BLaER1 treated with 17β-estradiol and CSF1 and Interleukin-3, amounts not matched to agents 10 nM and 100 nM (cell line): ENCODE results near the gene SIRT2.

Experiments
- H3K27ac ChIP-seq, 11 experiments: shearing (Covaris generic); formaldehyde crosslinking; 2 replicates each; pipeline ENCODE4 v1.8.1; 2022
- H3K27me3 ChIP-seq, 11 experiments: shearing (Covaris generic); formaldehyde crosslinking; 2 replicates each; pipeline ENCODE4 v1.8.1; 2022
- H3K36me3 ChIP-seq, 11 experiments: shearing (Covaris generic); formaldehyde crosslinking; 2 replicates each; pipeline ENCODE4 v1.8.1; 2022
- H3K4me1 ChIP-seq, 10 experiments: shearing (Covaris generic); formaldehyde crosslinking; 2 replicates each; pipeline ENCODE4 v1.8.1; 2022
- H3K4me2 ChIP-seq, 11 experiments: shearing (Covaris generic); formaldehyde crosslinking; 2 replicates each; pipeline ENCODE4 v1.8.1; 2022
- H3K4me3 ChIP-seq, 10 experiments: shearing (Covaris generic); formaldehyde crosslinking; 2 replicates each; pipeline ENCODE4 v1.8.1; 2022
- H3K9ac ChIP-seq, 11 experiments: shearing (Covaris generic); formaldehyde crosslinking; 2 replicates each; pipeline ENCODE4 v1.8.1; 2022
- H3K9me3 ChIP-seq, 11 experiments: shearing (Covaris generic); formaldehyde crosslinking; replicated peaks in 1 of 11; 2 replicates each; pipeline ENCODE4 v1.8.1; 2022
- H4K20me1 ChIP-seq, 11 experiments: shearing (Covaris generic); formaldehyde crosslinking; 2 replicates each; pipeline ENCODE4 v1.8.1; 2022
- Cebpa-rat ChIP-seq, 11 experiments: shearing (Covaris generic); IDR thresholded peaks; 2 replicates each; pipeline ENCODE4 v1.8.1; 2022

Gene SIRT2

GRCh38 chr19:38842439-38843174 is 56.8 kb downstream of the SIRT2 start:
- peak overlapping the region; percentile 3 to 100 (median 52); a peak in 19 of 22 replicates for H3K9ac ChIP-seq
- no peaks in the 10 kb centered on the region for H3K9me3 ChIP-seq
- H3K27ac ChIP-seq = peak overlapping the region in 9 of 11 experiments; percentile 1 to 55 (median 28); a peak in 13 of 22 replicates
- H3K4me3 ChIP-seq = peak overlapping the region in 6 of 10 experiments; percentile 1 to 33 (median 14); a peak in 6 of 20 replicates
- H3K27me3 ChIP-seq = no peaks in the 10 kb centered on the region
- H4K20me1 ChIP-seq = peaks cover 98 to 100% (median 99%) of the 10 kb centered on the region in 11 experiments
- H3K4me1 ChIP-seq = peaks cover 42 to 70% (median 60%) of the 10 kb centered on the region in 10 experiments
- no peak for TF ChIP-seq Cebpa-rat (IDR thresholded peaks at IDR 0.05)
- peak overlapping the region; percentile 7 to 100 (median 74); a peak in 20 of 22 replicates for H3K4me2 ChIP-seq
- peaks cover 98 to 100% (median 99%) of the 10 kb centered on the region in 11 experiments for H3K36me3 ChIP-seq

GRCh38 chr19:38841787-38842438 is 57.5 kb downstream of the SIRT2 start:
- Histone ChIP-seq H3K27ac (peak overlapping the region in 8 of 11 experiments; percentile 1 to 55 (median 26); a peak in 9 of 22 replicates), H4K20me1 (peaks cover 98 to 100% (median 99%) of the 10 kb centered on the region in 11 experiments), H3K4me1 (peaks cover 35 to 63% (median 53%) of the 10 kb centered on the region in 10 experiments), H3K9ac (peak overlapping the region in 10 of 11 experiments; percentile 3 to 100 (median 52); a peak in 16 of 22 replicates), H3K4me3 (peak overlapping the region in 1 of 10 experiments; percentile 33; a peak in 2 of 20 replicates), H3K27me3 (no peaks in the 10 kb centered on the region), H3K9me3 (no peaks in the 10 kb centered on the region), H3K4me2 (peak overlapping the region in 9 of 11 experiments; percentile 38 to 100 (median 79); a peak in 16 of 22 replicates), H3K36me3 (peaks cover 98 to 100% (median 99%) of the 10 kb centered on the region in 11 experiments)
- no peak for TF ChIP-seq Cebpa-rat (IDR thresholded peaks at IDR 0.05)

DNA sequence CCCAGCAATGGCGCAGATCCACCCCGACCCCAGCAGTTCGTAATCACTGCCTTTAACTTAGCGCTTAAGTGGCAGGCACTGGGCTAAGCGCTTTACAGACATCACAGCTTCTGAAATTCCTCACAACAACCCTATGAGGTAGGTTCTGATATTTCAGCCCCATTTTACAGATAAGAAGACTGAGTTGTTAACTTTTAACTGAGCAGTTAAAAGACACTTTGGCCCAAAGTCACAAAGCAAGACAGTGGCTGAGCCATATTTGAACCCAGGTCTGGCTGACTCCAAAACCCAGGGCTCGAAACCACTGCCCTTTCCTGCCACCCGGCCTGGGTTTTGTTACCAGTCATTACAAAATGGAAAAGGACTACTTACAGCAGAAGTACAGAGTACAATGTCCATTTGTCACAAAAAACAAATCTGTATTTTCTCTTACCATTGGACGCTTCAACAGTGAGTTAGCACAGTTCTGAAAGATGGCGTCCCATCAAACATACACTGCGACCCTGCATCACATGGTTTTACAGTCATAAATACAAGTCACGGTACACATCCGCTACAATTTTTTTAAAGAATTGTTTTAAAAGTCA is 58.1 kb downstream of the SIRT2 start:
- Histone ChIP-seq H3K27me3 (no peaks in the 10 kb centered on the region), H3K36me3 (peaks cover 98 to 100% (median 99%) of the 10 kb centered on the region in 11 experiments), H3K9me3 (no peaks in the 10 kb centered on the region), H4K20me1 (peaks cover 98 to 100% (median 99%) of the 10 kb centered on the region in 11 experiments), H3K4me3 (no peak overlapping the region; a peak in 1 of 20 replicates), H3K27ac (peak overlapping the region in 1 of 11 experiments; percentile 55; a peak in 2 of 22 replicates), H3K4me2 (peak overlapping the region in 4 of 11 experiments; percentile 65 to 98 (median 76); a peak in 5 of 22 replicates), H3K9ac (peak overlapping the region in 3 of 11 experiments; percentile 52 to 100 (median 60); a peak in 5 of 22 replicates), H3K4me1 (peaks cover 31 to 57% (median 47%) of the 10 kb centered on the region in 10 experiments)
- TF ChIP-seq Cebpa-rat (IDR thresholded peaks at IDR 0.05) = no peak

DNA sequence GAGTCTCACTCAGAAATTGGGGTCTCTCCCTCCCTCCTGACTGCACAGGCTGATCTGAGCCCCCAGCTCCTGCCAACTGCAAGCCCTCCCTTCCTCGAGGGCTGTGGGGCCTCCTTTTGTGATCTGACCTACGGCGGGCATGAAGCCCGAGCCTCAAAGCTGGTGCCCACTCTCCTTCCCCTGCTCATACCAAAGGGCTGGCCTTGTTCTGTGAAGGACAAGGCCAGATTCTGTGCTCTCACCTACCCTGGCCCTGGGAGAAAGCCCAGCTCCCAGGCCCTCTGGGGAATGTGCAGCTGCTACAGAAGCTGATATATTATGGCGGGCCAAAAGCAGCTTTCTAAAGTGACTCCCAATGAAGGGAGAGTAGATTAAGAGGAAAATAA is 58.8 kb downstream of the SIRT2 start:
- TF ChIP-seq Cebpa-rat (IDR thresholded peaks at IDR 0.05) = no peak
- Histone ChIP-seq H3K9me3 (no peaks in the 10 kb centered on the region), H3K9ac (peak overlapping the region in 2 of 11 experiments; percentile 11 to 21; a peak in 2 of 22 replicates), H3K36me3 (peaks cover 98 to 100% (median 99%) of the 10 kb centered on the region in 11 experiments), H3K27me3 (no peaks in the 10 kb centered on the region), H3K4me3 (no peak overlapping the region), H4K20me1 (peaks cover 91 to 100% (median 99%) of the 10 kb centered on the region in 11 experiments), H3K27ac (peak overlapping the region in 1 of 11 experiments; percentile 29; a peak in 1 of 22 replicates), H3K4me2 (no peak overlapping the region), H3K4me1 (peaks cover 24 to 50% (median 40%) of the 10 kb centered on the region in 10 experiments)

DNA sequence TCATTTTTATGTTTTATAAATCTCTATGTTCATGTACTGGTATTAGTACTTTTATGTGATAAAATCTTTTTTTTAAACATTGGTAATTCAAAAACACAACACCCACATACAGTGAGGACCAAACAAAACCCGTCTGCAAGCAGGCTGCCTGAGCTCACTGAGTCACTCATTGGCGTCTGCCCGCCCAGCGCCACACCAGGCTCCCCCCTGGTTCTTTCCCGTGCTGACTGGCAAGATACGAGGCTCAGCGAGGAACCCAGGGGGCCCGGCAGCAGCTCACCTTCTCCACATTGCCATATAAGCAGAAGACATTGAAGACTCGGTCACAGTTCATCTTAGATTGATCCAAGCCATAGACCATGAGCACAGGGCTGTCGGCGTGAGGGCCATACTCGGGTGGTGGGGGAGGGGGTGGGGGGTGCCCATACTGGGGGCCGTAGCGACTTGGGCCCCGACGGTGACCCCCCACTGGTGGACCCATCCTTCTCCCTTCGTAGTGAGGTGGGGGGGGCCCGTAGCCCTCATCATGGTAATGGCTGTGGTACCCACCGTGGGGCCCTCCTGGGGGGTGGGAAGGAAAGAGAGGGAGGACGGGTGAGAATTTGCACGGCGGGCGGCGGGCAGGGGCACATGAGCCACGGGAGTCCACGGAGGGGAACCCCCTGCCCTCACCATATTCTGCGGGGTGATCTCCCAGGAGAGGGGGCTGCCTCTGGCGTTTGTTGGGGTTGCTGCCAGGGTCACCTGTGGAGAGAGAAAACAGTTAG is 59.4 kb downstream of the SIRT2 start:
- TF ChIP-seq Cebpa-rat (IDR thresholded peaks at IDR 0.05) = no peak

DNA sequence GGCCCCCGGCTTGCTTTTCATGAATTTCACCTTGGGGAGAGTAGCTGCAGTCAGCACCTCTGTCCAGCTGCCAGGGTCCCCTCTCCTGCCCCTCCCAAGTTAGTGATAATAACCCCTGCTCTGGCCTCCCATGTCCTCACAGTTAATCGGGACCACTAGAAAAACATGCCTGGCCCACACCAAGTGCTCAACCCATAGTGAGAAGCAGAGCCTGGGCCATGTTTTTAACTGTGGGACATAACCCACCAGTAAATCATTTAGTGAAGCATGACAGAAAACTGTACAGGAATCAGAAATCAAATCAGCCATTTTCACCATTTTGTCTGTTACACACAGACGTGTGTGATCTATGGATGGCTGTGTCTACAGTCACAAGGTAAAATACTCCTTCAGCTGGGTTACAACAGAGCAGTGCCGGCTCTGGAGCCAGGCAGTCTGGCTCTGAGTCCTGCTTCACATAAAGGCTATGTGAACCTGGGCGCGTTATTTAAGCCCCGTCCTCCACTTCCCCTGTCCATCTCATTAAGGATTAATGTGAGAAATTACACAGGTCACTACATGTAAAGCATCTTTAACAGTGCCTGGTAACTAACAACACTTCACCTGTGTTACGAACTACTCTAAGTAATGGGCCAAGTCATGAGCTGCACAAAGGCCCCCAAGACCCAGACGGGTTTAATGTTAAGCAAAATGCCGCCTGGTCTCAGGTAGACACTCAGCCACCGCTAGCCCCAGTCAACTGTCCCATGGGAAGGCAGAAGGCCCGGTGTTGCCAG is 60.2 kb downstream of the SIRT2 start:
- Histone ChIP-seq H3K9ac (no peak overlapping the region; a peak in 1 of 22 replicates), H4K20me1 (peaks cover 77 to 96% (median 91%) of the 10 kb centered on the region in 11 experiments), H3K36me3 (peaks cover 87 to 98% (median 92%) of the 10 kb centered on the region in 11 experiments)

More for the DNA sequence above, 59.4 kb downstream of the SIRT2 start:
- Histone ChIP-seq H4K20me1 (peaks cover 86 to 100% (median 97%) of the 10 kb centered on the region in 11 experiments), H3K27me3 (no peaks in the 10 kb centered on the region), H3K4me2 (no peak overlapping the region), H3K27ac (peak overlapping the region in 1 of 11 experiments; percentile 29; a peak in 1 of 22 replicates), H3K9me3 (no peaks in the 10 kb centered on the region), H3K9ac (peak overlapping the region in 2 of 11 experiments; percentile 11 to 21; a peak in 1 of 22 replicates), H3K4me1 (peaks cover 20 to 44% (median 34%) of the 10 kb centered on the region in 10 experiments), H3K4me3 (no peak overlapping the region), H3K36me3 (peaks cover 96 to 100% (median 99%) of the 10 kb centered on the region in 11 experiments)

GRCh38 chr19:38838208-38838985 is 61.0 kb downstream of the SIRT2 start:
- Histone ChIP-seq H3K9ac (peak overlapping the region in 1 of 11 experiments; percentile 2; a peak in 2 of 22 replicates), H3K4me3 (no peak overlapping the region), H4K20me1 (peaks cover 70 to 88% (median 83%) of the 10 kb centered on the region in 11 experiments), H3K4me1 (peaks cover 14 to 28% (median 18%) of the 10 kb centered on the region in 10 experiments; a peak in 19 of 20 replicates), H3K4me2 (no peak overlapping the region), H3K9me3 (no peaks in the 10 kb centered on the region), H3K27ac (no peak overlapping the region), H3K27me3 (no peaks in the 10 kb centered on the region), H3K36me3 (peaks cover 80 to 91% (median 84%) of the 10 kb centered on the region in 11 experiments)
- no peak for TF ChIP-seq Cebpa-rat (IDR thresholded peaks at IDR 0.05)

More for the DNA sequence above, 60.2 kb downstream of the SIRT2 start:
- Histone ChIP-seq H3K27ac (no peak overlapping the region), H3K27me3 (no peaks in the 10 kb centered on the region), H3K4me2 (no peak overlapping the region), H3K4me1 (peaks cover 17 to 36% (median 26%) of the 10 kb centered on the region in 10 experiments), H3K9me3 (no peaks in the 10 kb centered on the region), H3K4me3 (no peak overlapping the region)
- no peak for TF ChIP-seq Cebpa-rat (IDR thresholded peaks at IDR 0.05)
